ENCODE results near the gene CALR3. TPM values are rescaled to one million over a fixed set of nuclear protein-coding genes. Genes with fewer than 3 reads are reported as not detected.
"Not testable (repeated sequence)": the region's sequence is repeated elsewhere in the genome, so short reads cannot be mapped to it uniquely, and the experiment has no call there.

The CALR3 gene
- total RNA-seq, 1 donor from 2014 or later, result not detected

DNA sequence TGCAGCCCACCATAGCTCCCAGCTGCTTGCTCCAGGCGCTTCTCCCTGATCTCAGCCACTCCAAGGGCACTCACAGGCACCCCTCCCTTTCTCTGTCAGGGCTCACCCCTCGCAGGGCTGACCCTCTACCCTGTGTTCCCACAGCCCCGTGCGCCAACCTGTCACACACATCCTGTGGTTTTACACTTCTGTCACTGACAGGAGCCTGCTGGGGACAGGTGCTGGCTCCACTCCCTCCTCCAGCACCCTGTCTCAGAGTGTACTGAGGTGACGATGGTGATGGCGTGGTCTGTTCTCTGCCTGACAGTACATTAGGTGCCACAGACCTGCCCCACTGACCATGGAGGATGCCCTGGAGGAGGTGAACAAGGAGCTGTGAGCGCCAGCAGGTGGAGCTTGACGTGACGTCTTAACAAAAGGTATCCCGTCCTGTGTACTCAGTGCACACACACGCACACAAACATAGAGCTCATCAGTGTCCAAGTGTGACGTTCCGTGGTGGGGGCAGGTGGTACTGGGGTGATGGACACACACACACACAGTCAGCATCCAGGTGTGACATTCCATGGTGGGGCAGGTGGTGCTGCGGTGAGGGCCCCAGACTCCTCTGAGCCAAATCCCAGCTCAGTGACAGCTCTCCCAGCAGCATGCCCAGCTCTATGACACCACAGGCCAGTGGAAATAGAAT lies 21.1 kb upstream of the CALR3 start:
- TF ChIP-seq, protein P1, sequence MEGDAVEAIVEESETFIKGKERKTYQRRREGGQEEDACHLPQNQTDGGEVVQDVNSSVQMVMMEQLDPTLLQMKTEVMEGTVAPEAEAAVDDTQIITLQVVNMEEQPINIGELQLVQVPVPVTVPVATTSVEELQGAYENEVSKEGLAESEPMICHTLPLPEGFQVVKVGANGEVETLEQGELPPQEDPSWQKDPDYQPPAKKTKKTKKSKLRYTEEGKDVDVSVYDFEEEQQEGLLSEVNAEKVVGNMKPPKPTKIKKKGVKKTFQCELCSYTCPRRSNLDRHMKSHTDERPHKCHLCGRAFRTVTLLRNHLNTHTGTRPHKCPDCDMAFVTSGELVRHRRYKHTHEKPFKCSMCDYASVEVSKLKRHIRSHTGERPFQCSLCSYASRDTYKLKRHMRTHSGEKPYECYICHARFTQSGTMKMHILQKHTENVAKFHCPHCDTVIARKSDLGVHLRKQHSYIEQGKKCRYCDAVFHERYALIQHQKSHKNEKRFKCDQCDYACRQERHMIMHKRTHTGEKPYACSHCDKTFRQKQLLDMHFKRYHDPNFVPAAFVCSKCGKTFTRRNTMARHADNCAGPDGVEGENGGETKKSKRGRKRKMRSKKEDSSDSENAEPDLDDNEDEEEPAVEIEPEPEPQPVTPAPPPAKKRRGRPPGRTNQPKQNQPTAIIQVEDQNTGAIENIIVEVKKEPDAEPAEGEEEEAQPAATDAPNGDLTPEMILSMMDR (IDR thresholded peaks at IDR 0.05; ENCODE audit: insufficient read depth, low read length, poor library complexity, severe bottlenecking), result no peak
- H3K4me3 ChIP-seq (ENCODE audit: low read depth, low read length), result no peak overlapping the region
- DNase-seq (ENCODE audit: low read depth), result no peak
- no peaks in the 10 kb centered on the region for H3K27me3 ChIP-seq (ENCODE audit: control insufficient read depth, insufficient read depth, low read length)
- H3K36me3 ChIP-seq (ENCODE audit: control insufficient read depth, insufficient read depth, low read length), result peaks cover 3% of the 10 kb centered on the region

DNA sequence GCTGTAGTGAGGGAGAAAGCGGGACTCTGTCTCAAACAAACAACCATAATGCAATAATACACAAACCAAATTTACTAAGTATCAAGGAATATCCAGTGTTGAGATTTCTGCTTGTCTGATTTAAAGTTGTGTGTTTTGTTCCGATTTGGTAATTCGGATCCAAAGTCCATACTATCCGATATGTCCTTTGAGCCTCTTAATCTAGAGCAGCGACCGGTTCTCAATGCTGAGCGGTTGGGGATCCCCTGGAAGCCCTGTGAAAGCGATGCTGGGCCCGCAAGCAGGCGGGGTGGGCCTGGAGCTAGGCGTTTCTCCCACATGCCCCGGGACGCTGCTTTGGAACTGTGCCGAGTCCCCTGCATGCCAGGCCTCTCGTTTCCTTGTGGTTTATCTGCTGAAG lies 20.4 kb upstream of the CALR3 start:
- TF ChIP-seq, protein P1 (IDR thresholded peaks at IDR 0.05; ENCODE audit: insufficient read depth, low read length, poor library complexity, severe bottlenecking), result no peak
- no peaks in the 10 kb centered on the region for H3K27me3 ChIP-seq (ENCODE audit: control insufficient read depth, insufficient read depth, low read length)
- no peak for DNase-seq (ENCODE audit: low read depth)
- peaks cover 3% of the 10 kb centered on the region for H3K36me3 ChIP-seq (ENCODE audit: control insufficient read depth, insufficient read depth, low read length)
- H3K4me3 ChIP-seq (ENCODE audit: low read depth, low read length), result no peak overlapping the region

DNA sequence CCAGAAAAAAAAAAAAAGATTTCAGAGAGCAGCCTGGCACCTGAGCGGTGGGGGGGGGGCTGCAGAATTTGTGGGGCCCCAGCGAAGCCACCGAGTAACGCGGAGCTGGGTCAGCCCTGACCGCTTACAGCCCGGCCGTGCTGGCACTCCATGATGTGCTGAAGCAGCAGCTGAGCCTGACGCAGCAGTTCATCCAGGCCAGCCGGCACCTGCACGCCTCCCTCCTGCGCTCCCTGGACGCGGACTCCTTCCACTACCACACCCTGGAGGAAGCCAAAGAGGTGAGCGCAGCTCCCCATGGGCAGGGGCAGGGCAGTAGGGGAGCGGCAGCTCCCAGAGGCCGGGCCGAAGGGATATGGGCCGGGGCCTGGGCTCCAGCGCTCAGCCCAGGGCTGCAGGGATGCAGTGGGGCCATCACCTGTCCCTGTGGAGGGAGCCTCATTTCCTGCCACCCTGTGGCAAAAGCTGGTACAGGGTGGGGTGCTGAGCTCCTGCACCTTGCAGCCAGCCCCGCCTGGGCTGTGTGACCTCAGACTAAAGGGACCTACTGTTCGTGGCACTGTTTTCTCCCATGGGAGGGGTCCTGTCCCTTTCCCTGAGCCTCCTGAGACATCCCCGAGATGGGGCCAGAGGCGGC lies 18.5 kb upstream of the CALR3 start:
- Histone ChIP-seq H3K36me3 (ENCODE audit: control insufficient read depth, insufficient read depth, low read length) (peaks cover 3% of the 10 kb centered on the region), H3K27me3 (ENCODE audit: control insufficient read depth, insufficient read depth, low read length) (no peaks in the 10 kb centered on the region), H3K4me3 (ENCODE audit: low read depth, low read length) (no peak overlapping the region)
- TF ChIP-seq, protein P1 (IDR thresholded peaks at IDR 0.05; ENCODE audit: insufficient read depth, low read length, poor library complexity, severe bottlenecking), result no peak
- no peak for DNase-seq (ENCODE audit: low read depth)

DNA sequence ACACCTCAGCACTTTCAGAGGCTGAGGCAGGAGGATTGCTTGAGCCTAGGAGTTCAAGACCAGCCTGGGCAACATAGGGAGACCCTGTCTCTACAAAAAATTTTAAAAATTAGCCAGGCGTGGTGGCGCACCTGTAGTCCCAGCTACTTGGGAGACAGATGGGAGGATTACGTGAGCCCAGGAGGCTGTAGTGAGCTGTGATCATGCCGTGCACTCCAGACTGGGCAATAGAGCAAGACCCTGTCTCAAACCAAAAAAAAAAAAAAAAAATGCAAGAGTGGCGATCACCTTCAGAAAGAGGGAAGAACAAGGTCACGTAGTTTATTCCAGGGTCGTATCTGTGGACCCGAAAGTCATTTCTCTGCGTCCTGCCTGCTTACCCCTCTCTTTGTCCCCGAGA lies 16.6 kb upstream of the CALR3 start:
- DNase-seq (ENCODE audit: low read depth); H3K4me3 ChIP-seq (ENCODE audit: low read depth, low read length); H3K36me3 ChIP-seq (ENCODE audit: control insufficient read depth, insufficient read depth, low read length); H3K27me3 ChIP-seq (ENCODE audit: control insufficient read depth, insufficient read depth, low read length): not testable (repeated sequence)

DNA sequence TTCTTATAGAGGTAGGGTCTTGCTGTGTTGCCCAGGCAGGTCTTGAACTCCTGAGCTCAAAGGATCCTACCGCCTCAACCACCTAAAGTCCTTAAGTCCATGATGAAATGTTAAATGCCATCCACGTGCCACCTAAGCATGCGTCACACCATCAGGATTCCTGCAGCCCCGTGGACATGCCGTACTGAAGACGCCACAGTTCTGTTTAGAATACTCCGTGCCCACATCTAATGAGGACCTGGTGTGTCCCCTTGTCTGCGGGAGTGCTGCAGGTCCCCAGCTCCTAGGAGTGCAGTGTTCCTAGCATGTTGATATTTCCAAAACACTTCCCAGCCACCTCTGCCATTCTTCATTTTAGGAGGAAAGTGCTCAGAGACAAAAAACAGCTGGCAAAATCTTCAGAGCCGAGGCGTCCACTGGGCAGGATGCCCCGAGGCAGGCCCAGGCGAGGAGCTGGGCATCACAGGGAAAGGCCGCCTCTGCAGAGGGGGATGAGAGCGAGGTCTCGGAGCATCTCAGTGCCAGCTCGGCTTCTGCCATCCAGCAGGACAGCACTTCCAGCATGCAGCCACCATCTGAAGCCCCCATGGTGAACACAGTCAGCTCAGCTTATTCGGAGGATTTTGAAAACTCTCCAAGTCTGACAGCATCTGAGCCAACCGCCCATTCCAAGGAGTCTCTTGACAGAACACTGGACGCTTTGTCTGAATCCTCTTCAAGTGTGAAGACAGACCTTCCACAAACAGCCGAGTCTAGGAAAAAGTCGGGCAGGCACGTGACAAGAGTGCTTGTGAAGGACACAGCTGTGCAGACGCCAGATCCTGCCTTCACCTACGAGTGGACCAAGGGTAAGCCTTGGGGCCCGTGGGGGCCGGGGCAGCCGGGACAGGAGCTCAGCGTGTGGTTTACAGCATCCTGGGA lies 13.4 kb upstream of the CALR3 start:
- no peak for DNase-seq (ENCODE audit: low read depth)
- Histone ChIP-seq H3K4me3 (ENCODE audit: low read depth, low read length) (no peak overlapping the region), H3K36me3 (ENCODE audit: control insufficient read depth, insufficient read depth, low read length) (no peaks in the 10 kb centered on the region), H3K27me3 (ENCODE audit: control insufficient read depth, insufficient read depth, low read length) (no peaks in the 10 kb centered on the region)
- TF ChIP-seq, protein P1 (IDR thresholded peaks at IDR 0.05; ENCODE audit: insufficient read depth, low read length, poor library complexity, severe bottlenecking), result no peak

DNA sequence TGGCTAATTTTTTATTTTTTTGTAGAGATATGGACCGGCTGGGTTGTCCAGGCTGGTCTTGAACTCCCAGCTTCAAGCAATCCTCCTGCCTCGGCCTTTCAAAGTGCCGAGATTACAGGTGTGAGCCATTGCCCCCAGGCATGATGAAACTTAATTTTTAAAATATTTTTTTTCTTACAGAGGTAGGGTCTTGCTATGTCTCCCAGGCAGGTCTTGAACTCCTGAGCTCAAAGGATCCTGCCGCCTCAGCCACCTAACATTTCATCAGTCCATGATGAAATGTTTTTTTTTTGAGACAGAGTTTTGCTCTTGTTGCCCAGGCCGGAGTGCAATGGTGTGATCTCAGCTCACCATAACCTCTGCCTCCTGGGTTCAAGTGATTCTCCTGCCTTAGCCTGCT lies 12.6 kb upstream of the CALR3 start:
- no peaks in the 10 kb centered on the region for H3K27me3 ChIP-seq (ENCODE audit: control insufficient read depth, insufficient read depth, low read length)
- H3K4me3 ChIP-seq (ENCODE audit: low read depth, low read length), result no peak overlapping the region
- no peaks in the 10 kb centered on the region for H3K36me3 ChIP-seq (ENCODE audit: control insufficient read depth, insufficient read depth, low read length)
- TF ChIP-seq, protein P1 (IDR thresholded peaks at IDR 0.05; ENCODE audit: insufficient read depth, low read length, poor library complexity, severe bottlenecking), result no peak
- no peak for DNase-seq (ENCODE audit: low read depth)

All from kidney epithelial cell (primary cell).